ENCODE results near the gene ZBTB1.
"Not testable (repeated sequence)": the region's sequence is repeated elsewhere in the genome, so short reads cannot be mapped to it uniquely, and the experiment has no call there.

Gene ZBTB1

DNA sequence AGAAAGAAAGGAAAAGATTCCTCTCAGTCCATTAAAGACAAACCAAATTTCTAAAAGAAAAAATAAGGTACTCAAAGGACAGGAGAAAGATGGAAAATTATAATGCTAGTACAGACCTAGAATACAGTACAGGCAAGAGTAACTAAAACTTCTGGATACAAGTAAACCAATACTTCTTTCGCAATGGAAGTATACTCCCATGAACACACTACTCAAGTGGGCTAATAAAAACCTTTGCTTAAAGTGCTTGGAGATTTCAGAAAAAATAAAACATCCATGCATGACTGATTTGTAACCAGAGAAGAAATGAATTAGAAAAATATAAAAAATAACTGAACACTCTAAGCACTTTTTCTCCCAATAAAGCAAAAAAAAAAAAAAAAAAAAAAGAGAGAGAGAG is 4.5 kb upstream of the ZBTB1 start:
- no peak for DNase-seq (ENCODE audit: low read depth, low spot score)

DNA sequence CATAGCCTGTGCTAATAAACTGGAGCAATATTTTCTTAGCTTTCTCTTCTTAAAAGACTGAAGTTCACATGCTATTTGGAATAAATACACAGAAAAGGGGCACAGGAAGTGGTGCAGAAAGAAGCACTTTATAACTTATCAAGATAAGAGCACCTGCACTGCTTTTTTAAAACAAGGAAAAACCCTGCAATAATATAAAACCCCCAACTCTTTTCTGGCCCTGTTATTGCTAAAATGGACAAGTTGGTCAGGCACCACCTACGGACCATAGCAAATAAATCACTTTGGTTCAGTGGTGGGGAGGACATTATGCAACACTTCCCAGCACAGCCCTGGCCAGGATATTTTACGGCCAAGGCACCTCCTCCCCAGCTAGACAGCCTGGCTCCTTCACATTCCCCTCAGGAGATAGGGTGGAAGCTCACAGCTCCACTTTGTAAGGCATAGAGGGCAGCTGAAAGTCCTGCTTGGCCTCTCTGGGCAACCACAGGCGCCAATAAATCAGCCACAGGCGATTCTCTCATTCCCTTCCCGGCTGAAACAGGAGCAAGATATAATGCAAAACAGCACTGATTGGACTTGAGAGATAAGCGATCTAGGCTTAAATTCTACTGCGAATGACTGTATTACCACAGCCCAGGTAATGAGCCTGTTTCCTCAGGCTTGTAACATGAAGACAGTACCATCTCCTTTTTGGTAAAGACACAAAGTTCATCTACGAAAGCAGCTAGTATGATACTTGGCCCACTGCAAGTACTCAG is 3.0 kb upstream of the ZBTB1 start:
- DNase-seq (ENCODE audit: low read depth, low spot score): peak; percentile 92

DNA sequence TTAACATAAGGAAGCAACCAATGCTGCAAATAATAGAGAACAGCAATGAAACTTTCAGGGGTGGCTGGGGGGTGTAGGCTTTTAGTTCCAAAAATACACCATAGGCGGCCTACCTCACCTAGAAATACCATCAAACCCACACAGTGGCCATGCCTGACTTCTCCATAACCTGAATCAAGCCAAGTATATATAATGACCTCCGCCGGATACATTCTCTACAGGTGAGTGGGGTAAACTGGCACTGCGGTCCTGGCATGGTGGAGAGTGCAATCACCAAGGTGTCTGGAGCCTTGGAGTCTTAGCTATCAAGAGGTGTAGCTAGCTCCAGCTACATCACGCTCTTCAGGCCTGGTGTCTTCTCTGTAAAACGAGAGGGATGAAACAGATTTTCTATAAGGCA is 2.1 kb upstream of the ZBTB1 start:
- no peak for DNase-seq (ENCODE audit: low read depth, low spot score)

DNA sequence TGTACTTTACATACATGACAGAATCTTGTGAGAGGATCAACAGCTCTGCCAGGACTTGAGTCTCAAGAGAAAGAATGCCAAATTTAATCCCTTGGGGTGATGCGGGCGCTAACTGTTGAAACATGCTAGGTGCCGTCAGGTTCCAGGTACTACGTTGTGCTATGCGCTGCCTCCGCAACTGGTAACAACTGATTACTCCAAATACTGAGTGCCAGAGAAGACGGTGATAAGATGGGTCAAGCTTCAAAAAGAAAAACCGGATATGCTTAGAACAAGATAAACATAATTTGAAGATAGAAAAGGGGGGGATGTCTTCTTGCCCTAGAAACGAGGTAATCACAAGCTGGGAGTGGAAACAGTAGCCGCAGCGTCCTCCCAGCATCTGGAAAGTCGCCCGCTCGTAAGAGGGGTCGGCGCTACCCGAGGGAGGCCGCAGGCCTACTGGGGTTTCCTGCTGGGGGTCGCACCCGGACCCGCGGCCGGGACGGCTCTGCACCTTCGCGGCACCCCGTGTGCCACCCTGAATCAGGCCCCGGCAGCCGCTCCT is 1.6 kb upstream of the ZBTB1 start:
- DNase-seq (ENCODE audit: low read depth, low spot score): peak; percentile 37

DNA sequence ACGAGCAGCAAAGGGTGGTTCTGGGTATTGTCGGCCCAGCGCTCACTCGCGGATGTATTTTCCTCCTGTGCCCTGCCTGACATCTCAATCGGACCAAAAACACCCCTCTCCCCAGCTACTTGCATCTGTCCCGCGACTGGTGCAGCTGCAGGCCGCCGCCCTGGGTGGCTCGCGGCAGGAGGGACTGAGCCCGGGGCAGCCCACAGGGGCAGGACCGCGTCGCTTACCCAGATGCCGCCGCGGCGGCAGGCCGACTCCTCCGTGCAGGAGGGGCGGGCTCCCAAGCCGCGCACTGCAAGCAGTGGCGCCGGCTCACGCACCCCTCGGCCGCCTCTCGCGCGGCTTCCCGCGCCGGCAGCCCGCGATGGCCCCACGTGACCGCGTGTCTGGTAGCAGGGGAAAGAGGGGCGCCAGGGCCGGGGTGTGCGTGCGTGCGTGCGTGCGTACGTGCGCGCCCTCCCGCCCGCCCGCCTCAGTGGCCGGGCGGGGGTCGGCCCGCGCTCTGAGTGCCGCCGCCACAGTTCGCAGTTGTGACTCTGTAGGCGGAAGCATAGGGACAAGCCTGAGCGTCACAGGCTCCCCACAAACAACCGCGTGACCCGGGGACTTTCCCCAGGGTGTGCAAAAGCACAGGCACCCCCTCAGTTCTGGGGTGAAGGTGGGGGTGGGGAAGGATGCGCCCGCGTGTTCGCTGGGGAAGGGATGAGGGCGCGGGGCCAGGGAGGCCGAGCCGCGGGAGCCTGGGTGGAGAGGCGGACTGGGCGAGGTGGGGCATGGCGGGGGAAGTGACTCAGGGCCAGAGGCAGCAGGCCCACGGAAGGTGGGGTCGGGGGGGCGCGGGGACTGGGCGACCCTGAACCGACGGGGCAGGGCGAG is 898 bp upstream of the ZBTB1 start, which contains the start of gene ZBTB25:
Gene ZBTB25 (minus strand): TSS at position 405 of the 876 bp plus-strand sequence. CDS start 13,305 bp downstream, outside the sequence.
- peak; percentile 95 for DNase-seq (ENCODE audit: low read depth, low spot score)

DNA sequence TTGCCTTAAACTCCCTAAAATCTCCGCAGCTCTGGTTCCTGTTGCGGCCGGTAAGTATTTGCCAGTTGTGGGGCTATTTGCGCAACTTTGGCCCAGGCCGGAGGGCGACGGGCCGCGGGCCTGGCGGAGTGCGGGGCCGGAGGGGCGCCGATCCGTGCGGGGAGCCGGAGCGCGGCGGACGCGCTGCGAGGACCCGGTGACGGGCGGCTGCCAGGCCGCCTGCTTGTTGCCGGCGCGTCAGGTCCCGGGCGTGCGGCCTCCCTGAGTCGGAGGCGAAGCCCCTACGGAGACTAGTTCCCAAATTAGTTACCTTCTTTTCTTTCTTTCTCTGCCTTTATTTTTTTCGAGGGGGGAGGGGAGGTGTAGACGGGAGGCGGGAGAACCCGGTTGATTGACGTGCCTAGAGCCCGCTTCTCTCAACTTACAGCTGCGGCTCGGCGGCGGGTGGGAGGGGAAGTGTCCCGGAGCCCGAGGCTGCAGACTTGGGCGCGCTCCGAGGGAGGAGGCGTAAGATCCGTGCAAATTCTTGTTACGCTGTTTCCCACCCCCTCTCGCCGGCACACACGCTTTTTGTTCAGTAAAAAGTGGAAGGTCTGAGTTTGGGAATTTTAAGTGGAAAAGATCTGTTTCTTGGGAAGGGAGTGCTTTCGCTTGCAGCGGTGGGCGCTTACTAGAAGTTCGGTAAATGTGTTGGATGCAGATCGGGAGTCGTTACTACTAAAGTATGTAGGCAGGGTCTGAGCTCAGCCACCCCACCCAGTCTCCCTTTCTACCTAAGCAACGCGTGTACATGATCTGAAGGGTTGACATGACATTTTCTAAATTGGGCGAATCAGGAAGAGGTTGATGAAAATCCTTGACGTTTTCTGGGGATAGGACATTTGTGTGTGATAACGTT is 576 bp downstream of the ZBTB1 start:
- DNase-seq (ENCODE audit: low read depth, low spot score): peak; percentile 94

DNA sequence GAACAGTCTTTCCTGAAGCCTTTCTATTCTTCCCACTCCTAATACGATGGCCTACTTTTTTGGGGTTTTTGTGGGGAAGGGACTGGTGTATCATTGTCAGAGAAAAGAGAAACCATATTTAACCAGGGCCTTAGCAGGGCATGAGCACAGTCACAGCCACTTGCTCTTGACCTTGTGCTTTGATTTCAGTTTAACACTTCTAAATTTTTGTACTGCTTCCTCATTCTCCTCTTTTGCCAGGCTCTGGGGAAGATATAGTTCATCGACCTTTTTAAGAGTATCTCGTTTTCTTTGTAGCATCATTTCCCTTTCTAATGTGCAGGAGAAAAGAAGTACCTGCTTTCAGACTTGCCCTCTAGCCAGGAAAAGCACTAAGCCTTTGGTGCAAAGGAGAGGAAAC is 2.2 kb downstream of the ZBTB1 start:
- DNase-seq (ENCODE audit: low read depth, low spot score): no peak

DNA sequence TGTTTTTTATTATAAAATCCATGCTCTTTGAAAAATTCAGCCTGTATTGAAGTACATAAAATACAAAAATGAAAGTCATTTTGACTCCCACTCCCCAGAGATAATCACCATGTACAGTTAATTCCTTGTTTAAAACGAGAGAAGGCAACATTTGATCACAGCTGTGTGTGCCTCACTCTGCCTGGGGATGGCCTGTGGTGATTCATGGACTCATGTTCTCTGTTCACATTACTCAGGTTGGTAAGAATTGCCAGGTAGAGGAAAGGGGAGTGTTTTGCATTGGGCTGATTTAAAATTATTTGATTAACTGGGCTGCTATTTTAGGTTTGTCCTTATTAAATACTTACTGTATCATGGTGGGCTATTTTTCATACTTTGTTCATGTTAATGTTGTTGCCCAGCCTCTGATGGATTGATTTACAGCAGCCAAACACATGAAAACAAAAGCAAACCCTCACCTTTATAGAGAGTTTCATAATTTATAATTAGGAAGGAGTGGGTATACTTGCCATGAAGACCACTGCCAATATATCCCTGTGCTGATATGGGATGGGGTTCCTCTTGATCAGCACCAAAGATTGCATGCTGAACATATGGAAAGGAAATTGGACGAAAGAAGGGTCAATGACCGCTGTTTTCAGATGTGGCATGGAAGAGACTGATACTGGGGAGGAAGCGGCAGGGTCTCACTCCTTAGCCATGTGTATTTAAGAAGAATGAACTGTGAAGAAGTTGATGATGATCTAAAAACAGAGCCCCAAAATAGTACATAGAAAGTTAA is 3.0 kb downstream of the ZBTB1 start:
- DNase-seq (ENCODE audit: low read depth, low spot score): no peak

DNA sequence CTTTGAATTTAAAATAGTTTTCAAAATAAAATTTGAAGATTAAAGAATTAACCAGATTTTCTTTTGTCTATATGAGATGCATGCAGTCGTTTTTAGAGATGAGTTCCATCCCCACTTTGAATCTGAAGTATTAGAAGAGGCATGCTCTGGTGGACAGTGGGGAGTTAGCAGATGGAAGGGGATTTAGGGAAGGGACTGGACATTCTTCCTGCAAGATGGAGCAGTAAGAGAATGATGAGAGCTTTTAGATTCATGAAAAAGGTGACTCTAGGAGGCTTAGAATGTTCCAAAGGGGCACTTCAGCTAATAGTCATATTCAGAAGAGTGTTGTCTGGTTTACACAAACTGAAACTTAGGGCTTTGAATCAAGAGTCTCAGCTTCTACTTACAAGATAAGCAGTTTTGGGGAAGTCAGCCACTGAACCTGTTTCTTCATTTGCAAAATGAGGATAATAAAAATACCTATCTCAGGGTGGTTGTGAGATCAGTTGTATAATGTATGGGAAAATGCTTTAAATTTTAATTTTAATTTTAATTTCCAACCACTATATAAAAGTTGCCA is 3.7 kb downstream of the ZBTB1 start:
- no peak for DNase-seq (ENCODE audit: low read depth, low spot score)

DNA sequence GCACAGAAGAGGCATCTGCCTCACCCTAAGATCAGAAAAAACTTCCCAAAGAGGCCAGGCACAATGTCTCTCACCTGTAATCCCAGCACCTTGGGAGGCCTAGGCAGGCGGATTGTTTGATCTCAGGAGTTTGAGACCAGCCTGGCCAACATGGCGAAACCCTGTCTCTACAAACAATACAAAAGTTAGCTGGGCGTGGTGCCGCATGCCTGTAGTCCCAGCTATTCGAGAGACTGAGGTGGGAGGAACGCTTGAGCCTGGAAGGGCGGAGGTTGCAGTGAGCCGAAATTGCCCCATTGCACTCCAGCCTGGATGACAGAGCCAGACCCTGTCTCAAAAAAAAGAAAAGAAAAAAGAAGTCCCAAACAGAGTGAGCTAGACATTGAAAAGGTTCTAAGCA is 4.5 kb downstream of the ZBTB1 start:
- peak; percentile 89 for DNase-seq (ENCODE audit: low read depth, low spot score)

DNA sequence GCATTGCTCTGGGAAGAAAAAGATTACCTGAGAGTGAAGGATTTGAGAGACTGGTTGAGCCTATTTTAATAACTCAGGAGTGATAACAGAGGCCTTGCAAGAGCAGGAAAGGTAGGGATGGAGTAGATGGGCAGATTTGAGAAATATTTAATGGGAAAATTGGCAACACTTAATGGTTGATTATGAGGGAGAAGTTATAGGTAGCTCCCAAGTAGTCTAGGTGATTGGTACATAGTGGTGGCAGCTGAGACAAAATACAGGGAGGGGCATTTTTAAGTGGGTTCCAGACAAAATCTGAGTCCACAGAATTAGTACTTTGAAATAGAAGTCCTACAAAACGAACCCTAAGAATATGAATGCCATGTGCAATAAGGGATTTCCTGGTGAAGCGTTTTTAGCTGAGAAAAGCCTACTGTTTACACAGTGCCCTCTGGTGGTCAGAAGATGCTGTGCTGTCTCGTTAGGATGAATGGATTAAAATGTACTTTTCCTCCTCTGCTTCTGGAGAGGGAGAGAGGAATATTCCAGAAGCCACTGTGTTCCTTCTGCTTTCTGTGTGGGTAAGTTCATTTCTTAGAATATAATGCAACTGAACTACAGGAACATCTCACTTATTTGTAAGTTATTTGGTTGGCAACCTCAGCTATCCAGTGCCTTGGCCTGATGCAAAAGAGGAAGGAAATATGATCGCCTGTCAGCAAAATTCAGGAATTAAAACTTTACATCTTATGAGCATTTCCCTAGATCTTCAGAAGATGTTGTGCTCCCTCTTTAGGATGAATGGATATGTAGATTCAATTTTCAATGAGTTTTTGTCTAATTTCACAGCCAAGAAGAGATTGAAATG is 6.5 kb downstream of the ZBTB1 start:
- DNase-seq (ENCODE audit: low read depth, low spot score): peak; percentile 47

DNA sequence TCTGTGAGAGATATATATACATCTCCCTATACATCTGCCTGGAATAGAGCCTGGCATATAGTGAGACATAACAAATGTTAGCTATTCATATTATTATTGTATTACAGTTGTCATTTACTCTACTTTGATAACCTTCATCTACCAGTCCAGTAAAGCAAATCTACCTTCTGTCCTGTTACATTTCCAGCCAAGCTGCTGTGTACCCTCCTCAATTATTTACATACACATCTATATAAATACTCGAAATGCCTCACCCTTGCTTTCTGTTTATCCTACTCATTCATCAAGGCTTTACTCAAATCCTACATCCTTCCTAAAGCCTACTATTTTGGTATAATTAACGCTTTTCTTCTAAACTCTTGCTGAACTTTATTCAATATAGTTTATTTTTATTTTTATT is 8.7 kb downstream of the ZBTB1 start:
- DNase-seq (ENCODE audit: low read depth, low spot score): no peak

DNA sequence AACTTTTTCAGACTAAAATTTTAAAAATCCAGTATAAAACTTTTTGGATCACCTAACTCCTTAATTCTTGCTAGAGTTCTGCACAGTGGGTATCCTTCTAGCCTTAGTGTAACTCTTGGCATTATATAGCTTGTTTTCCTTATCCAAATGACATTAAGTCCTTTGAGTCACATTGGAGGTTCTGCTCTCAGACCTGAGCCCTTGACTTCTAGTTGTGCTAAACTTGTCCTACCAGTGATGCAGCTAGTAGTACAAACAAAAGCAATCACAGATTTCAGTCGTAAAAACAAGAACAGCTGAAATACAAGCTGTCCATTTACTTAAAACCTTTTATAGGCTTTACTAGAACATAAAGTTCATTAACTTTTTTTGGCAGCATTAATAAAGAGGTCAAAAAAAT is 10.5 kb downstream of the ZBTB1 start:
- no peak for DNase-seq (ENCODE audit: low read depth, low spot score)

DNA sequence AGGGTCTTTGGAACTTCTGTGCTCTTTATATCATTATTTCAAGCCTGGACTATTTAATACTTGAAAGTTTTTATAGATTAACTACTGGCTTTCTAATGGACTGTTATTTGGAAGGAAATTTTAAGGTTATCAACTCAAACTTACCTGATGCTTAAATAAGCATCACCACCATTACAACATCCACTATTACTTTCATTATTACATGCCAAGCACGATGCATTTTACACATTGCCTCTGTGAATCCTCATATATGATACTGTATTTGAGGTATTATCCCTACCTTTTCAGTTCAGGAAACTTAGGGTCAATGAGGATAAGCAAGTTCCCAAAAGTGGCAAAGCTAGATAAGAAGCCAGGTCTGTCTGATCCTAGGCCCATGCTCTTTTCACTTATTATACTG is 12.4 kb downstream of the ZBTB1 start:
- DNase-seq (ENCODE audit: low read depth, low spot score): no peak

DNA sequence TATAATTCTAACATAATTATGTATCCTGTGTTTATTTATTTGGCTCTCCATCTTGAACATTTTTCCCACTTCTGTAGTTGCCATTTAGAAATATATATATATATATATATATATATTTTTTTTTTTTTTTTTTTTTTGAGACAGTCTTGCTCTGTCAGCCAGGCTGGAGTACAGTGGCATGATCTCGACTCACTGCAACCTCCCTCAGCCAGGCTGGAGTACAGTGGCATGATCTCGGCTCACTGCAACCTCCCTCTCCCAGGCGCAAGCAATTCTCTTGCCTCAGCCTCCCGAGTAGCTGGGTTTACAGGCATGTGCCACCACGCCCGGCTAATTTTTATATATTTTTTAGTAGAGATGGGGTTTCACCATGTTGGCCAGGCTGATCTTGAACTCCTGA is 13.1 kb downstream of the ZBTB1 start:
- not testable (repeated sequence) for DNase-seq (ENCODE audit: low read depth, low spot score)

DNA sequence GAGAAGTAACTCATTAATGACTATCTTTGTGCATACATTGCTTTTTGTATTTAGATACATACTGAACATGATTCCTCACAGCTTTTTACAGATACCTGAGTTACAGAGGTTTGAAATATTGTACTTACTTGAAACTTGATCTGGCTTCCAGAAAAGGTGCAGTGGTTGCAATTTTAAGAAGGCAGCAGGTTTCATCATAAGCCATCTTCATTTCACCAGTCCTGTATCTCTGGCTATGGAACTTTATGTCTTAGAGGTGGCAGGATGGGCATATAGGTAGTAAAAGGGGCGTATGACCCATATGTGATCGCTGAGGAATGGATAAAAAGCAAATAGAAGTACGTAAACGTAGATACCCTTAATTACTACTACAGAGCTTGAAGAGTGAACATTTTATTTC is 13.7 kb downstream of the ZBTB1 start:
- no peak for DNase-seq (ENCODE audit: low read depth, low spot score)

DNA sequence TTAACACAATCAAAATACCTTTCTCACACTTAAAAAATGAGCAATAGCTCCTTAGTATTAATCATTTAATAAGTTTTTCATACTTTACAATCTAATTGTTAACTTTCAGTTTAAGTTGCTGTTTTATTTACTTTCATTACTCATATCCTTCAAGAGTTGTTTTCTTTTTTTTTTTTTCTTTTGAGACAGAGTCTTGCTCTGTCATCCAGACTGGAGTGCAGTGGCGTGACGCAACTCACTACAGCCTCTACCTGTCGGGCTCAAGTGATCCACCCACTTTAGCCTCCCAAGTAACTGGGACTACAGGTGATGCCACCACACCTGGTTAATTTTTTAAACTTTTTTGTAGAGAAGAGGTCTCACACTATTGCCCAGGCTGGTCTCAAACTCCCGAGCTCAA is 16.1 kb downstream of the ZBTB1 start:
- DNase-seq (ENCODE audit: low read depth, low spot score): no peak

DNA sequence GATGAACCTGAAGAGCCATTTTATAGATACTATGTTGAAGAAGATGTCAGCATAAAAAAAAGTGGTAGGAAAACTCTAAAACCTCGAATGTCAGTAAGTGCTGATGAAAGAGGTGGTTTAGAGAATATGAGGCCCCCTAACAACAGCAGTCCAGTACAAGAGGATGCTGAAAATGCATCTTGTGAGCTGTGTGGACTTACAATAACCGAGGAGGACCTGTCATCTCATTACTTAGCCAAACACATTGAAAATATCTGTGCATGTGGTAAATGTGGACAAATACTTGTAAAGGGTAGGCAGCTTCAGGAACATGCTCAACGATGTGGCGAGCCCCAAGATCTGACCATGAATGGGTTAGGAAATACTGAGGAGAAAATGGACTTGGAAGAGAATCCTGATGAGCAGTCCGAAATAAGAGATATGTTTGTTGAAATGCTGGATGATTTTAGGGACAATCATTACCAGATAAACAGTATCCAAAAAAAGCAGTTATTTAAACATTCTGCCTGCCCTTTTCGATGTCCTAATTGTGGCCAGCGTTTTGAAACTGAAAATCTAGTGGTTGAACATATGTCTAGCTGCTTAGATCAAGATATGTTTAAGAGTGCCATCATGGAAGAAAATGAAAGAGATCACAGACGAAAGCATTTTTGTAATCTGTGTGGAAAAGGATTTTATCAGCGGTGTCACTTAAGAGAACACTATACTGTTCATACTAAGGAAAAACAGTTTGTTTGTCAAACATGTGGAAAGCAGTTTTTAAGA is 18.2 kb downstream of the ZBTB1 start:
- no peak for DNase-seq (ENCODE audit: low read depth, low spot score)

DNA sequence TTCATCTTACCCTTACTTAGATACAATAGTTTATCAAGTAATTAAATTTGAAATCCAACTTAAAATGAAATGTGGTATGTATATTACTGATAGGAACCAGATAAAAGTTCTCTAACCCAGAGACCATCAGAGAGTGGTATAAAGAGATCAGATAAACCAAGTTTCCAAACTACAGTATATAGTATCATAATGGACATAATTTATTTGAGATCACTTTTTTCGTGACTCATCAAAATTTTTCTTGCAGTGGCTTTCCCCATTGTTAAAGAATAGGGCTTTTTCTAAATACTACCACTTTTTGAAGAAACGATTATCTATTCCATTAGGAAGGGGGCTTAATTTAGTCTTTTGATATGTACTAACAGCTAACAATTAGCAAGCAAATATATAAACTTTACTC is 20.8 kb downstream of the ZBTB1 start:
- no peak for DNase-seq (ENCODE audit: low read depth, low spot score)

All from ELF-1 (cell line).